Sigmoid colon (tissue), 7 donors: ENCODE results near the gene SLC44A1. TPM values are rescaled to one million over a fixed set of nuclear protein-coding genes. Genes with fewer than 3 reads are reported as not detected.

Experiments used
- DNase-seq: peaks from one replicate; pipeline ENCODE4 v3.0.0-alpha.2; 2019
- H3K27ac ChIP-seq, 4 donors: fragments of 200-600 bp; sonication (generic); one replicate each; pipeline ENCODE4 v1.5.1; 2016 to 2019; ENCODE audit warnings: mild to moderate bottlenecking in 1 of 4
- H3K27me3 ChIP-seq, 3 donors: fragments of 200-600 bp; sonication (generic); one replicate each; pipeline ENCODE4 v1.5.1; 2019; ENCODE audit warnings: mild to moderate bottlenecking in 1 of 3
- H3K36me3 ChIP-seq, 4 donors: fragments of 200-600 bp; sonication (generic); one replicate each; pipeline ENCODE4 v1.5.1; 2016 to 2019
- H3K4me1 ChIP-seq, 4 donors: fragments of 200-600 bp; sonication (generic); one replicate each; pipeline ENCODE4 v1.5.1; 2017 to 2019
- H3K4me3 ChIP-seq, 4 donors: fragments of 200-600 bp; sonication (generic); one replicate each; pipeline ENCODE4 v1.5.1; 2017 to 2019; ENCODE audit warnings: mild to moderate bottlenecking in 2 of 4, moderate library complexity in 1 of 4
- H3K9me3 ChIP-seq, 4 donors: fragments of 200-600 bp in 3 of 4; sonication (generic) in 3 of 4; one replicate each; pipeline versions ENCODE4 v1.5.1 to v1.6.1; 2013 to 2019
- EP300 ChIP-seq, 4 donors: sonication (generic); formaldehyde crosslinking; IDR thresholded peaks; one replicate each; pipeline ENCODE4 v1.6.1; 2017; ENCODE audit warnings: antibody characterized with exemption in 4 of 4
- POLR2A ChIP-seq, 2 donors: fragments of 450-650 bp; IDR thresholded peaks; one replicate each; pipeline ENCODE4 v1.6.1; 2016; ENCODE audit warnings: antibody characterized with exemption in 2 of 2, mild to moderate bottlenecking in 2 of 2, moderate library complexity in 2 of 2
- POLR2AphosphoS5 ChIP-seq, 4 donors: sonication (generic); formaldehyde crosslinking; IDR thresholded peaks; one replicate each; pipeline ENCODE4 v1.6.1; 2017; ENCODE audit warnings: antibody characterized with exemption in 4 of 4
- WGBS, 2 donors: extraction: QIAGEN DNeasy Blood & Tissue Kit; methylation state at CpG; one replicate each; pipeline ENCODE4 v1.1.7; 2013; 5-methylcytosine and 5-hydroxymethylcytosine counted together
- intact Hi-C: fragments of 100-400 bp; cut with DNase I; formaldehyde crosslinking; loops from one replicate; pipeline ENCODE4 v1.15.1; 2023
- polyA plus RNA-seq, 3 donors: library from polyadenylated mRNA; stranded (reverse); fragments of 200-250 nt; gene quantifications; one replicate each; pipeline ENCODE4 v1.2.3, GENCODE V29; 2013
- total RNA-seq, 4 donors: library from RNA; depleted of rRNA; stranded (reverse); fragments of >200 nt; gene quantifications; one replicate each; pipeline ENCODE4 v1.1.0, GENCODE V29; 2016
- TF ChIP-seq, protein P1 (sequence below), 4 experiments: fragments of 450-650 bp in 3 of 4; fragments of 200-600 bp in 1 of 4; IDR thresholded peaks; one replicate each; pipeline ENCODE4 v1.5.1; 2016 to 2019; ENCODE audit warnings: antibody characterized with exemption in 4 of 4, mild to moderate bottlenecking in 3 of 4, moderate library complexity in 2 of 4
- donor health status: healthy with polysubstance abuse.
- donor health status: Bipolar disorder and iron deficiency.
- donor health status: healthy.

Gene SLC44A1
- total and polyA plus RNA-seq, 7 donors: 11.4 to 35.4 (median 25.2) TPM

DNA sequence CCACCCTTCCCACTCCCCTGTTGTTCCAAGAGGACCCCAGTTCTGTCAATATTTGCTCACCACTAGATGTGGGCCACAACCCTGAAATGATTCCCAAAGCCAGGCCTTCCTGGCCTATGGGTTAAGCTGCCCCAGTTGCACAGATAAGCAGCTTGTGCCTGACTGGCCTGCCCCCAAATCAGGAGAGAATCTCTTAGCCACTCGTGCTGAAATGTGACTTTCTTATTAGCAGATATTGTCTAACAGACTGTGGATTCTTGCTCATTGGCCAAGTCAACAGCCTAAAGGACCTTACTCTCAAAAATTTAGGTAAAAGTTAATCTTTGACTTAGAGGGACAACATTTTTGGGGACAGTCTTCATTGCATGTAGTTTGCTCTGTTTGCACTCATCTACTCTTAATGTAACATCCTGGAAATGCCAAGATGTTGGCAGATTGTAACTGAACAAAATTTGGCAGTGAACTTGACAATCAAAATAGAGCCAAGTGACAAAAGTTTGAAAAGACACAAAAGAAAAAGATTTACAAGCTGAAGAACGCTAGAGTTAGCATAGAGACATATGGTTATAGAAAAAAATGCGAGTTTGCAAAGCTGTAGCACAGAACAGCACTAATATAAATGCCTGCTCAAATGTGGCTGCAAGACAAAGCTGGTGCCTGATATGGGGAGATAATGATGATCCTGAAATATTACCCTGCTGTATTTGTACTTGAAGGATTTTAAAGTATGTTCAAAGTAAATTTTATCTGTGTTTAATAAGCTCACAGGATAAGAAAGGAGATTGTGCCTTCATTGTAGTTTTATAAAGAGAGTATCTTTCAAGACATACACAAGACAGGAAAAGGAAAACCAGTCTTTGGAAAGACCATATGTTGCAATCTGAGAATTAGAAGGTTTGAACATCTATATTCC, 174.4 kb downstream of the SLC44A1 start:
- intact Hi-C loops: loop anchor here (5.0 to 10.0 kb wide), 4 partner anchors 262 to 654 kb away; partner anchors contain the start of gene NIPSNAP3B
- H3K27ac ChIP-seq: no peak overlapping the region
- H3K36me3 ChIP-seq: no peaks in the 10 kb centered on the region
- H3K27me3 ChIP-seq: no peaks in the 10 kb centered on the region
- peaks cover 0 to 7% (median 4%) of the 10 kb centered on the region in 4 donors for H3K4me1 ChIP-seq
- WGBS, 2 donors: 62 to 68% methylated on average over 3 of the region's 3 CpGs
- TF ChIP-seq POLR2A (IDR thresholded peaks at IDR 0.05) (no peak), POLR2AphosphoS5 (IDR thresholded peaks at IDR 0.05) (no peak)
- H3K4me3 ChIP-seq: no peak overlapping the region
- no peak for DNase-seq
- no peaks in the 10 kb centered on the region for H3K9me3 ChIP-seq

DNA sequence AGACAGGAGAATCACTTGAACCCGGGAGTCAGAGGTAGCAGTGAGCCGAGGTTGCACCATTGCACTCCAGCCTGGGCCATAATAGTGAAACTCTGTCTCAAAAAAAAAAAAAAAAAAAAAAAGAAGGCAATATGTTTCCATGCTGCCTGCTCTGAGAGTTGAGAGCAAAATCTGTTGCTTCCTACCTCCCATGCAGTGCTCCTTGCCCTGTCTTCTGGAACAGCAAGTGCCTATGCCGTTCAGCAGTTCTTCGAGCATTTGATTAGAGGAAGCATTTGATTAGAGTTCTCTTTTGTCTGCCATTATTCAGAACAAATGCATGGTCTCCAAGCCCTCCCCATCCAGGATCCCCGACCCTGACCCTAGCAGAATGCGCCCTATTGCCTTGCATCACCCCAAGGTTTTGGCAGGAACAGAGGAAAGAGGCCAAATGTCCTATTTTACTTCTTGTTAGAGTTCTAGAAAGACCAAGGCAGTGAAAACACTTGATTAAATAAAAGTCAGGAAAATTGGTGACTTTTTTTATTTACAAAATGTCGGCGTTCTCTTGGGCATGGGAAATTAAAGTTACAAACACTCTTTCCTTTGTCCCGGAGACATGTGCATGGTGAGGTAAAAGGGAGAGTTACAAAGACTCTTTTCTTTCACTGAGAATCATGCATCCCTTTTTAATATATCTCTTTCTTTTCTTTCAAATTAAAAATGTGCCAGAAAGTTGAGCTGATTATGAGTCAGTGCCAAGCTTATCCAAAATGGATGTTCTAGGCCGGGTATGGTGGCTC, 175.6 kb downstream of the SLC44A1 start:
- TF ChIP-seq EP300 (IDR thresholded peaks at IDR 0.05) (no peak), POLR2A (IDR thresholded peaks at IDR 0.05) (no peak), POLR2AphosphoS5 (IDR thresholded peaks at IDR 0.05) (no peak)
- TF ChIP-seq, protein P1, sequence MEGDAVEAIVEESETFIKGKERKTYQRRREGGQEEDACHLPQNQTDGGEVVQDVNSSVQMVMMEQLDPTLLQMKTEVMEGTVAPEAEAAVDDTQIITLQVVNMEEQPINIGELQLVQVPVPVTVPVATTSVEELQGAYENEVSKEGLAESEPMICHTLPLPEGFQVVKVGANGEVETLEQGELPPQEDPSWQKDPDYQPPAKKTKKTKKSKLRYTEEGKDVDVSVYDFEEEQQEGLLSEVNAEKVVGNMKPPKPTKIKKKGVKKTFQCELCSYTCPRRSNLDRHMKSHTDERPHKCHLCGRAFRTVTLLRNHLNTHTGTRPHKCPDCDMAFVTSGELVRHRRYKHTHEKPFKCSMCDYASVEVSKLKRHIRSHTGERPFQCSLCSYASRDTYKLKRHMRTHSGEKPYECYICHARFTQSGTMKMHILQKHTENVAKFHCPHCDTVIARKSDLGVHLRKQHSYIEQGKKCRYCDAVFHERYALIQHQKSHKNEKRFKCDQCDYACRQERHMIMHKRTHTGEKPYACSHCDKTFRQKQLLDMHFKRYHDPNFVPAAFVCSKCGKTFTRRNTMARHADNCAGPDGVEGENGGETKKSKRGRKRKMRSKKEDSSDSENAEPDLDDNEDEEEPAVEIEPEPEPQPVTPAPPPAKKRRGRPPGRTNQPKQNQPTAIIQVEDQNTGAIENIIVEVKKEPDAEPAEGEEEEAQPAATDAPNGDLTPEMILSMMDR (IDR thresholded peaks at IDR 0.05): no peak
- Histone ChIP-seq H3K27me3 (no peaks in the 10 kb centered on the region), H3K9me3 (no peaks in the 10 kb centered on the region), H3K27ac (no peak overlapping the region), H3K4me1 (peaks cover 0 to 6% (median 3%) of the 10 kb centered on the region in 4 donors), H3K4me3 (no peak overlapping the region), H3K36me3 (no peaks in the 10 kb centered on the region)
- intact Hi-C loops: loop anchor here (5.0 to 10.0 kb wide), 4 partner anchors 263 to 655 kb away; partner anchors contain the start of gene NIPSNAP3B
- WGBS, 2 donors: 94 to 95% methylated on average over 10 of the region's 10 CpGs
- no peak for DNase-seq

DNA sequence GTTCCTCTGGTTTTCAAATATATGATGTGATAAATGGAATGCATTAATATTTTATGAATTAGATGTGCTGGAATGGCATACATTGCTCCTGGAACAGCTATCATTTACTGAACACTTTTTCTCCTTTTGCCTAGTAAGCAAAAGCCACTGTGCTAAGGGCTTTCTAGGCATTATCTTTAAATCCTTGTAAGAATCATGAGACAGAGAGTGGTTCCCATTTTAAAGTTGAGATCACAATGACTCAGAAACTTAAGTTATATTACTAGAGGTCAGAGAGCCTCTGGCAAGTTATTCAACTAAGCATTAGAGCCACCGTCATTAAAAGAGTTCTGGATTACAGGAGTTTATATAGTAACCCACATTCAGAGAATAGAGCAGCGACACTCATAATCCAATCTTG, 176.7 kb downstream of the SLC44A1 start:
- DNase-seq: no peak
- Histone ChIP-seq H3K4me1 (no peaks in the 10 kb centered on the region), H3K36me3 (no peaks in the 10 kb centered on the region), H3K4me3 (no peak overlapping the region), H3K9me3 (no peaks in the 10 kb centered on the region), H3K27me3 (no peaks in the 10 kb centered on the region), H3K27ac (no peak overlapping the region)
- intact Hi-C loops: no loop called here
- TF ChIP-seq POLR2A (IDR thresholded peaks at IDR 0.05): no peak
- TF ChIP-seq POLR2AphosphoS5 (IDR thresholded peaks at IDR 0.05): no peak
- no peak for TF ChIP-seq EP300 (IDR thresholded peaks at IDR 0.05)
- TF ChIP-seq, protein P1 (IDR thresholded peaks at IDR 0.05): no peak
- WGBS, 2 donors: 91 to 92% methylated on average over 2 of the region's 2 CpGs

DNA sequence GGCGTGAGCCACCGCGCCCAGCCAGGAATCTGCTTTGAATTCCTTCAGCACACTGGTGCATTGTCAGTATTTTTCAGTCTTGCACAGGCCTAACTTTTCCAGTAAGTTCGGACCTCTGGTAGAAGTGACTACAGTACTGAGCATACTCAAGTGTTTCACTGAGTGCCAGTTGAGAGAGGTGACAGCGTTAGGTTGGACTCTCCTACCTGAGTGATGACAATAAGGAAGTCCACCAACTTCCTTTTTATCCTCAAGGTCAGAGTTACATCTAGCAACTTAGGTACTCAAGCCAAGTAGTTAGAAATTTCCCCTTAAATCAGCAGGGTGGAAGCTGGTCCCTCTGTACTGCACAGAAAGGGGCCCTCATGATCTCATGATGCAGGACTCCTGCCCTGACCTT, 177.4 kb downstream of the SLC44A1 start:
- H3K9me3 ChIP-seq: no peaks in the 10 kb centered on the region
- WGBS, 2 donors: 81 to 90% methylated on average over 5 of the region's 5 CpGs
- DNase-seq: no peak
- no peaks in the 10 kb centered on the region for H3K27me3 ChIP-seq
- TF ChIP-seq POLR2AphosphoS5 (IDR thresholded peaks at IDR 0.05): no peak
- TF ChIP-seq EP300 (IDR thresholded peaks at IDR 0.05): no peak
- no peak overlapping the region for H3K4me3 ChIP-seq
- H3K36me3 ChIP-seq: no peaks in the 10 kb centered on the region
- H3K27ac ChIP-seq: no peak overlapping the region
- intact Hi-C loops: no loop called here
- no peaks in the 10 kb centered on the region for H3K4me1 ChIP-seq

DNA sequence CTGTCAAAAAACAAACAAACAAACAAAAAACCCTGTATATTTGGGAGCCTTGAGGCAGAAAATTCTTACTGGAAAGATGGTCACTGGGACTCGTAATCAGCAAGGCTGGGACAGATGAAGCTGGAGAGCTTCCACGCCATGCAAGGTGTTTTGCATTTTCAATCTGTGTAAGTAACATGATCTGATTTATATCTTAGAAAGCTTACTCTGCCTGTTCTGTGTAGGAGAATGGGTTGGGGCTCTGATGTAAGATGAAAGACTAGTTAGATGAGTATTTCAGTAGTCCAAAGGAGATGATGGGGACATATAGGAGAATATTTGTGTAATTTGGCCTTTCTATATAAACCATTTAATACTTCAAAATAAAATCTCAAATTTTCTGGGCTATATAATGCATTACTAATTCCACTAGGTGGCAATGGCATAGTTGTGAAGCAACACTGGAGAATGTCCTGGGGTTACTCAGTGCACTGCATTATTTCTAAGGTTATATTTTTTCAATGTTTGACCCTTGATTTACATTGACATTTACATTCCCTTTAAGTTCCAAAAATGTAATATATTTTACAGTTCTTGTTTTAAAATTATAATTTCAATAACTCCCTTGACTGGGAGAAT, 181.5 kb downstream of the SLC44A1 start:
- Histone ChIP-seq H3K4me1 (no peaks in the 10 kb centered on the region), H3K27me3 (no peaks in the 10 kb centered on the region), H3K36me3 (no peaks in the 10 kb centered on the region), H3K27ac (no peak overlapping the region), H3K4me3 (no peak overlapping the region), H3K9me3 (no peaks in the 10 kb centered on the region)
- TF ChIP-seq POLR2A (IDR thresholded peaks at IDR 0.05) (no peak), POLR2AphosphoS5 (IDR thresholded peaks at IDR 0.05) (no peak)
- TF ChIP-seq, protein P1 (IDR thresholded peaks at IDR 0.05): peak in 1 of 4 experiments; percentile 20
- no peak for DNase-seq
- WGBS, 2 donors: 81 to 83% methylated on average over 2 of the region's 2 CpGs
- intact Hi-C loops: no loop called here
